Aorta (tissue), 5 donors: ENCODE measurements around the gene ERICH6B. TPM values are rescaled to one million over a fixed set of nuclear protein-coding genes. Genes with fewer than 3 reads are reported as not detected.
A peak's percentile ranks its signal among the peaks of the same experiment; 100 is the strongest.

ENCODE experiments used
- ATAC-seq: fragments of 200-7000 bp; cut with Tn5 transposase; one replicate; pipeline ENCODE4 v1.9.1; 2022; ENCODE audit warnings: moderate library complexity; ENCODE audit not compliant: low FRiP score
- DNase-seq, 2 donors: peaks; one replicate each; pipeline ENCODE4 v3.0.0-alpha.2; 2020
- H3K27ac ChIP-seq, 2 donors: one replicate each; pipeline ENCODE4 v1.5.1; 2013; ENCODE audit warnings: low read length in 2 of 2, mild to moderate bottlenecking in 2 of 2, moderate library complexity in 2 of 2, control low read depth in 1 of 2, inconsistent platforms in 1 of 2, low read depth in 1 of 2
- H3K27me3 ChIP-seq, 2 donors: one replicate each; pipeline ENCODE4 v1.6.1; 2013; ENCODE audit warnings: control low read depth in 1 of 2, low read length in 1 of 2, mild to moderate bottlenecking in 1 of 2, moderate library complexity in 1 of 2; ENCODE audit not compliant: insufficient read depth in 2 of 2, control insufficient read depth in 1 of 2
- H3K36me3 ChIP-seq, 2 donors: one replicate each; pipeline ENCODE4 v1.6.1; 2013; ENCODE audit warnings: control low read depth in 1 of 2, low read length in 1 of 2, mild to moderate bottlenecking in 1 of 2; ENCODE audit not compliant: insufficient read depth in 2 of 2, control insufficient read depth in 1 of 2
- H3K4me1 ChIP-seq, 2 donors: one replicate each; pipeline ENCODE4 v1.6.1; 2013; ENCODE audit warnings: low read length in 2 of 2, control low read depth in 1 of 2, mild to moderate bottlenecking in 1 of 2, moderate library complexity in 1 of 2; ENCODE audit not compliant: insufficient read depth in 2 of 2, control insufficient read depth in 1 of 2
- H3K4me3 ChIP-seq, 2 donors: one replicate each; pipeline ENCODE4 v1.5.1; 2013; ENCODE audit warnings: low read length in 2 of 2, control low read depth in 1 of 2, mild to moderate bottlenecking in 1 of 2
- H3K9me3 ChIP-seq: one replicate; pipeline ENCODE4 v1.6.1; 2013; ENCODE audit warnings: mild to moderate bottlenecking, low read length; ENCODE audit not compliant: control insufficient read depth
- WGBS, 2 donors: extraction: QIAGEN DNeasy Blood & Tissue Kit; methylation state at CpG; one replicate each; pipeline ENCODE4 v1.1.7; 2013; 5-methylcytosine and 5-hydroxymethylcytosine counted together
- intact Hi-C, 2 donors: fragments of 100-400 bp; cut with DNase I; formaldehyde crosslinking; loops; one replicate each; pipeline versions ENCODE4 v1.14.2 to v1.15.0; 2022
- polyA plus RNA-seq, 2 donors: library from polyadenylated mRNA; stranded (reverse); fragments of 200-250 nt; gene quantifications; one replicate each; pipeline ENCODE4 v1.2.3, GENCODE V29; 2013
- total RNA-seq, 2 donors: library from RNA; stranded (reverse); fragmentation: NEBNext Ultra II Directional; extraction: Animal tissue kit (Norgen Biotek cat#: 25700); gene quantifications; one replicate each; pipeline ENCODE4 v1.2.1, GENCODE V29; 2021
- donor health status: healthy with polysubstance abuse.
- donor health status: Bipolar disorder and iron deficiency.
- donor health status: DM: no; HTN: no; CAD: no.
- donor health status: DM: no; HTN: no; CAD: no.
- donor health status: DM: yes; HTN: yes; CAD: no.

ERICH6B gene
- total and polyA plus RNA-seq, 4 donors: not detected

- Histone ChIP-seq H3K36me3 (peaks cover 0 to 12% of the 10 kb centered on the region in 2 donors), H3K9me3 (no peaks in the 10 kb centered on the region), H3K27ac (no peak overlapping the region), H3K4me1 (no peaks in the 10 kb centered on the region), H3K4me3 (no peak overlapping the region), H3K27me3 (no peaks in the 10 kb centered on the region)
- intact Hi-C loops: no loop called here
- DNase-seq: no peak
- WGBS, 2 donors: 73 to 79% methylated on average over 6 of the region's 6 CpGs
- no peak for ATAC-seq
Measured at GRCh38 chr13:45527699-45528462, 87.7 kb downstream of the ERICH6B start.

- intact Hi-C loops: no loop called here
- DNase-seq (no peak), ATAC-seq (no peak)
- Histone ChIP-seq H3K4me3 (no peak overlapping the region), H3K4me1 (peaks cover 0 to 3% of the 10 kb centered on the region in 2 donors), H3K36me3 (peaks cover 1 to 3% of the 10 kb centered on the region in 2 donors), H3K9me3 (no peaks in the 10 kb centered on the region), H3K27ac (no peak overlapping the region), H3K27me3 (no peaks in the 10 kb centered on the region)
- WGBS, 2 donors: 28 to 29% methylated on average over 2 of the region's 2 CpGs
Measured at GRCh38 chr13:45522571-45522970, 93.0 kb downstream of the ERICH6B start.

GRCh38 chr13:45521297-45521696 lies 94.2 kb downstream of the ERICH6B start:
- peak in 1 of 2 donors; percentile 62 for DNase-seq
- intact Hi-C loops: no loop called here
- Histone ChIP-seq H3K9me3 (no peaks in the 10 kb centered on the region), H3K27me3 (no peaks in the 10 kb centered on the region), H3K4me3 (no peak overlapping the region), H3K27ac (peak overlapping the region in 1 of 2 donors; percentile 28), H3K4me1 (peaks cover 0 to 3% of the 10 kb centered on the region in 2 donors), H3K36me3 (peaks cover 1 to 3% of the 10 kb centered on the region in 2 donors)
- ATAC-seq: no peak
- WGBS, 2 donors: 68 to 71% methylated on average over 4 of the region's 4 CpGs

- ATAC-seq: no peak
- Histone ChIP-seq H3K27me3 (no peaks in the 10 kb centered on the region), H3K36me3 (peaks cover 4 to 5% of the 10 kb centered on the region in 2 donors), H3K4me1 (peaks cover 0 to 3% of the 10 kb centered on the region in 2 donors), H3K4me3 (no peak overlapping the region), H3K27ac (no peak overlapping the region), H3K9me3 (no peaks in the 10 kb centered on the region)
- intact Hi-C loops: no loop called here
- 76 to 80% methylated on average over 4 of the region's 4 CpGs for WGBS, 2 donors
- no peak for DNase-seq
Measured at GRCh38 chr13:45519493-45519892, 96.0 kb downstream of the ERICH6B start.

GRCh38 chr13:45518525-45519245 lies 96.9 kb downstream of the ERICH6B start:
- Histone ChIP-seq H3K9me3 (no peaks in the 10 kb centered on the region), H3K4me1 (peaks cover 0 to 3% of the 10 kb centered on the region in 2 donors), H3K27me3 (no peaks in the 10 kb centered on the region), H3K4me3 (no peak overlapping the region), H3K27ac (no peak overlapping the region), H3K36me3 (peaks cover 2 to 5% of the 10 kb centered on the region in 2 donors)
- DNase-seq (no peak), ATAC-seq (no peak)
- intact Hi-C loops: no loop called here
- 67 to 68% methylated on average over 4 of the region's 4 CpGs for WGBS, 2 donors

GRCh38 chr13:45516757-45517156 lies 98.8 kb downstream of the ERICH6B start:
- intact Hi-C loops: no loop called here
- DNase-seq (no peak), ATAC-seq (no peak)
- no peaks in the 10 kb centered on the region for H3K9me3 ChIP-seq
- 85 to 92% methylated on average over 2 of the region's 2 CpGs for WGBS, 2 donors
- H3K27ac ChIP-seq: no peak overlapping the region
- H3K4me1 ChIP-seq: peaks cover 0 to 3% of the 10 kb centered on the region in 2 donors
- H3K27me3 ChIP-seq: no peaks in the 10 kb centered on the region
- H3K4me3 ChIP-seq: no peak overlapping the region
- H3K36me3 ChIP-seq: peaks cover 6 to 12% of the 10 kb centered on the region in 2 donors

- H3K27ac ChIP-seq: no peak overlapping the region
- no peaks in the 10 kb centered on the region for H3K9me3 ChIP-seq
- H3K4me3 ChIP-seq: no peak overlapping the region
- no peak for DNase-seq
- H3K4me1 ChIP-seq: no peaks in the 10 kb centered on the region
- intact Hi-C loops: no loop called here
- H3K36me3 ChIP-seq: peaks cover 9 to 10% of the 10 kb centered on the region in 2 donors
- 52 to 58% methylated on average over 1 of the region's 1 CpG for WGBS, 2 donors
- ATAC-seq: no peak
- no peaks in the 10 kb centered on the region for H3K27me3 ChIP-seq
Measured at GRCh38 chr13:45512098-45512496, 103.4 kb downstream of the ERICH6B start.

- H3K4me3 ChIP-seq: no peak overlapping the region
- peak; percentile 82 for ATAC-seq
- H3K27ac ChIP-seq: no peak overlapping the region
- 52 to 54% methylated on average over 3 of the region's 3 CpGs for WGBS, 2 donors
- peaks cover 9 to 10% of the 10 kb centered on the region in 2 donors for H3K36me3 ChIP-seq
- intact Hi-C loops: no loop called here
- H3K27me3 ChIP-seq: no peaks in the 10 kb centered on the region
- no peak for DNase-seq
- H3K9me3 ChIP-seq: no peaks in the 10 kb centered on the region
- H3K4me1 ChIP-seq: no peaks in the 10 kb centered on the region
Measured at GRCh38 chr13:45511310-45512097, 104.0 kb downstream of the ERICH6B start.
